Kidney epithelial cell (primary cell): ENCODE data around the gene MAZ. TPM values are rescaled to one million over a fixed set of nuclear protein-coding genes. Genes with fewer than 3 reads are reported as not detected.

Experiments used
- DNase-seq: peaks from one replicate; pipeline ENCODE4 v3.0.0-alpha.2; 2010; ENCODE audit warnings: low read depth
- H3K27me3 ChIP-seq: 2 replicates; pipeline ENCODE4 v1.6.0; 2011; ENCODE audit warnings: low read length; ENCODE audit not compliant: control insufficient read depth, insufficient read depth
- H3K36me3 ChIP-seq: 2 replicates; pipeline ENCODE4 v1.5.1; 2011; ENCODE audit warnings: low read length; ENCODE audit not compliant: control insufficient read depth, insufficient read depth
- H3K4me3 ChIP-seq: 2 replicates; pipeline ENCODE4 v1.5.1; 2011; ENCODE audit warnings: low read depth, mild to moderate bottlenecking, control low read depth, low read length
- total RNA-seq: library from RNA; depleted of rRNA; stranded (reverse); fragments of >200 nt; gene quantifications from 2 replicates; pipeline ENCODE4 v1.2.3, GENCODE V29; 2015
- TF ChIP-seq, protein P1 (sequence below): IDR thresholded peaks from 2 replicates; pipeline ENCODE4 v1.5.1; 2011; ENCODE audit warnings: mild to moderate bottlenecking, moderate library complexity, low read length, control low read depth, inconsistent platforms; ENCODE audit not compliant: insufficient read depth, poor library complexity, severe bottlenecking

MAZ gene
- total RNA-seq, 1 donor from 2014 or later, result 164 TPM

DNA sequence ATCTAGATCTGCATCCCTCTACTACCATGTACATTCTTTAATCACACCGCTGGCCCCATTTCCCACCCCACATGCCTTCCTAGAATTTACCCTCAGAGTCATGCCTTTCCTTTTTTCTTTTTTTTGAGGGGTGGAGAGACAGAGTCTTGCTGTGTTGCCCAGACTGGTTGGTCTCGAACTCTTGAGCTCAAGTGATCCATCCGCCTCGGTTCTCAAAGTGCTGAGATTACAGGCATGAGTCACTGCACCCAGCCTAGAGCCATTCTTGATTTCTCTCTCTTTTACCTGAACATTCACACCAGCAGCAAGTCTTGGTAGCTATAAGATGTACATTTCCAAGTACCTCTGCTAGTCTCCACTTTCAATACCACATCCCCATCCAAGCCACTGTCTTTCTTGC, 11.8 kb downstream of the MAZ start:
- H3K4me3 ChIP-seq, result no peak overlapping the region
- no peaks in the 10 kb centered on the region for H3K27me3 ChIP-seq
- no peaks in the 10 kb centered on the region for H3K36me3 ChIP-seq
- DNase-seq, result no peak
- TF ChIP-seq, protein P1, sequence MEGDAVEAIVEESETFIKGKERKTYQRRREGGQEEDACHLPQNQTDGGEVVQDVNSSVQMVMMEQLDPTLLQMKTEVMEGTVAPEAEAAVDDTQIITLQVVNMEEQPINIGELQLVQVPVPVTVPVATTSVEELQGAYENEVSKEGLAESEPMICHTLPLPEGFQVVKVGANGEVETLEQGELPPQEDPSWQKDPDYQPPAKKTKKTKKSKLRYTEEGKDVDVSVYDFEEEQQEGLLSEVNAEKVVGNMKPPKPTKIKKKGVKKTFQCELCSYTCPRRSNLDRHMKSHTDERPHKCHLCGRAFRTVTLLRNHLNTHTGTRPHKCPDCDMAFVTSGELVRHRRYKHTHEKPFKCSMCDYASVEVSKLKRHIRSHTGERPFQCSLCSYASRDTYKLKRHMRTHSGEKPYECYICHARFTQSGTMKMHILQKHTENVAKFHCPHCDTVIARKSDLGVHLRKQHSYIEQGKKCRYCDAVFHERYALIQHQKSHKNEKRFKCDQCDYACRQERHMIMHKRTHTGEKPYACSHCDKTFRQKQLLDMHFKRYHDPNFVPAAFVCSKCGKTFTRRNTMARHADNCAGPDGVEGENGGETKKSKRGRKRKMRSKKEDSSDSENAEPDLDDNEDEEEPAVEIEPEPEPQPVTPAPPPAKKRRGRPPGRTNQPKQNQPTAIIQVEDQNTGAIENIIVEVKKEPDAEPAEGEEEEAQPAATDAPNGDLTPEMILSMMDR, result no peak

DNA sequence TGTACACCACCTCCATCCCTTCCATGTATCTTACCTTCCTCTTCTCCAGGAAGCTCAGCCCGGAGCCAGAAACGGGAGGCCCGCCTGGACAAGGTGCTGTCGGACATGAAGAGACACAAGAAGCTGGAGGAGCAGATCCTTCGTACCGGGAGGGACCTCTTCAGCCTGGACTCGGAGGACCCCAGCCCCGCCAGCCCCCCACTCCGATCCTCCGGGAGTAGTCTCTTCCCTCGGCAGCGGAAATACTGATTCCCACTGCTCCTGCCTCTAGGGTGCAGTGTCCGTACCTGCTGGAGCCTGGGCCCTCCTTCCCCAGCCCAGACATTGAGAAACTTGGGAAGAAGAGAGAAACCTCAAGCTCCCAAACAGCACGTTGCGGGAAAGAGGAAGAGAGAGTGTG, 13.2 kb downstream of the MAZ start:
- no peak for DNase-seq
- H3K27me3 ChIP-seq, result no peaks in the 10 kb centered on the region
- no peaks in the 10 kb centered on the region for H3K36me3 ChIP-seq
- no peak overlapping the region for H3K4me3 ChIP-seq
- TF ChIP-seq, protein P1, result peak; percentile 33

DNA sequence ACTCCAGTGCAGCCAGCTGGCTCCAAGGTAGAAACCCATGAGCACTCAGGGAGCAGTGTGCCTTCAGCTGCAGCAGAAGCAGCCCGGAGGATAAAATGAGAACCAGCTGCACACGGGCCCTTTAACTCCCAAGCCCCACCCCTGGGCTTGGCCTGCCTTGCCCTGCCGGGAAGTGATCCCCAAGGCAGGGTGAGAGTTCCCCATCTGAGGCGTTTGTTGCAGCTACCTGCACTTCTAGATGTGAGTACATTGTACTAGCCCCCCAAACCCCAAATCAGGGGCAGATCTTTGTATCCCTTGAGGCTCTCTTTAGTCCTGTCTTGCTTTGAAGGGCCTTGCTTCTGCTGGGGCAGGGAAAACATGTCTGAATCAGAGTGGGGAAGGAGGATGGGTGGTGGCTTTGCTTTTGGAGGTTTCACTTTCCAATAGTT, 14.0 kb downstream of the MAZ start, which contains the start of gene MVP:
Gene MVP, plus strand, starts transcription at position 192 of the 431 bp plus-strand sequence. CDS start 10,088 bp downstream, outside the sequence.
- DNase-seq, result no peak
- H3K27me3 ChIP-seq, result no peaks in the 10 kb centered on the region
- TF ChIP-seq, protein P1, result no peak
- peak within 1 kb of the TSS; percentile 48 for H3K4me3 ChIP-seq
- no peaks in the 10 kb centered on the region for H3K36me3 ChIP-seq

DNA sequence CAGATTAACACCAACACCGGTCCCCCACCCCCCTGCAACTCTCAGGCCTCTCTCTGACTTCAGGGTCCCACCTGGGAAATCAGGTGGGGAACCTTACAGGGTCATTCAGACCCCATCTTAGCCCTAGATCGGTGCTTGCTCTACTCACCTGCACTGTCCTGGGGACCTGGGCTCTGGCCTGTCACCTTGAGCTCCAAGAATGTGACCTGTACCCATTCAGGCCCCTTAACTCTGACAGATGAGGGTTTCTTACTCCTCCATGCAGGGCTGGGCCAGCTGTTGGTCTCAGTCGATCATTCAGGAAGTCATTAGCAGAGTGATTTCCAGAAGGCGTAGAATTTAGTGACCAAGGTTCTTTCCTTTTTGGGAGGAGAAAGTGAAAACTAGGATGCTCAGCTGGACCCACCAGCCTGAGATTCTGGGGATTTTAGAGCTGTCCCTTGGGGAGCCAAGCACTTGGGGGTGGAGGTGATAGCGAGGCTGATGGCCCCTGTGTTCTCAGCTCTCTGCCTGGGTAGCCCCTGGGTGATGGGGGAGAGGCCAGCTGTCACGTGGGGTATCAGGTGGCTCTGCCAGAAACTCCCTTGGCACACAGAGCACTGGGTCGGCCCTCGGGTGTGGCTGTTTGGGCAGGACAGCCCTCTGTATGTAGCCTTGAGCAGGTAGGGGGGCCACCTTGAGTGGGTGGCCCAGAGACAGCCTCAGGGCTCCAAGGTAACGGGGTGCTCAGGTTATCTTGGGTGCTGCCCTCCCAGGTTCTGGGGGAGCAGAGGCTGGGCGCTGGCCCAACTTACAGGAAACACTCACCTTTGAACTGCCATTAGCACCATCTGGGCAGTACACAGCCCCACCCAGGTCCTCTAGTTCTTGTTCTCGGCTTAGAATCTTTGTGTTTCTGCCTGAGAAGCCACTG, 14.7 kb downstream of the MAZ start:
- Histone ChIP-seq H3K27me3 (no peaks in the 10 kb centered on the region), H3K36me3 (no peaks in the 10 kb centered on the region), H3K4me3 (peak overlapping the region; percentile 48)
- DNase-seq, result no peak
- TF ChIP-seq, protein P1, result no peak

DNA sequence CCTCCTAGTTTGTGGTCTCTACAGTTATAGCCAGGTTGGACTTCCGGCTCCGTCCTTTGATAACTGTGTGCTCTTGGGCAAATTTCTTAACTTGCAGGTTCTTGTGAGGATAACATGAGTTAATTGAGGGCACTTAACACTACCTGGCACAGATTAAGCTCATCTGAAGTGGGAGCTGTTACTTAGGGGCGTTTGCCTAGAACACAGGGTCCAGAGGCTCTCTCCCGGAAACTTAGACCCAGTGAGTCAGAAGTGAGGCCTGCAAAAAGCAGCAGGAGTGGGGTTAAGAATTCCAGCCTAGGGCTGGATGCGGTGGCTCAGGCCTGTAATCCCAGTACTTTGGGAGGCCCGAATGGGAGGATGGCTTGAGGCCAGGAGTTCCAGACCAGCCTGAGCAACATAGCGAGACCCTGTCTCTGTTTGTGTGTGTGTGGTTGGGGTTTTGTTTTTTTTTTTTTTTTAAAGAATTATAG, 15.3 kb downstream of the MAZ start:
- Histone ChIP-seq H3K36me3 (no peaks in the 10 kb centered on the region), H3K4me3 (peak overlapping the region; percentile 48), H3K27me3 (no peaks in the 10 kb centered on the region)
- TF ChIP-seq, protein P1, result no peak
- no peak for DNase-seq
